Stimulated activated CD8-positive, alpha-beta memory T cell treated with anti-CD3 and anti-CD28 coated beads, Interleukin-15, amount 100 ng/mL, for 4 hours (primary cell): ENCODE measurements around the gene DDAH1.
"Not testable (repeated sequence)": the region's sequence is repeated elsewhere in the genome, so short reads cannot be mapped to it uniquely, and the experiment has no call there.

Experiments used
- DNase-seq, 2 donors: peaks; one replicate each; pipeline ENCODE4 v3.0.0-alpha.2; 2020; ENCODE audit warnings: low read depth in 2 of 2

The DDAH1 gene

GRCh38 chr1:85470130-85470529 is 5.2 kb upstream of the DDAH1 start:
- DNase-seq = not testable (repeated sequence)

GRCh38 chr1:85467929-85468540 is 3.1 kb upstream of the DDAH1 start:
- no peak for DNase-seq

DNA sequence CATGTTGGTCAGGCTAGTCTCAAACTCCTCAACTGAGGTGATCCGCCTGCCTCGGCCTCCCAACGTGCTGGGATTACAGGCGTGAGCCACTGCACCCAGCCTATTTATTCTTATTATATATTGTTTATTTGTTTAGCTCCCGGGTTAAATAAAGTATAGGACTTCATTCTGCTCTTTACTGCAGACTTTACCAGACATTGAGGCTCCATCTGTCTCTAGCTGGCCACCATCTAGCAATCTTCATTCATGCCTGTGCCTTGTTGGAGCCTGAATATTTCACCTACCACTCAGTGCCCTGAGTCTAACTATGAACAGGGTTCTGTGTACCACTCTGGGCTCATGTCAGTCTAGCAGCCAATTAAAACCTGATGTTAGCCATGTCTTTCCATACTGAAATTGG is 2.1 kb upstream of the DDAH1 start:
- DNase-seq = no peak

DNA sequence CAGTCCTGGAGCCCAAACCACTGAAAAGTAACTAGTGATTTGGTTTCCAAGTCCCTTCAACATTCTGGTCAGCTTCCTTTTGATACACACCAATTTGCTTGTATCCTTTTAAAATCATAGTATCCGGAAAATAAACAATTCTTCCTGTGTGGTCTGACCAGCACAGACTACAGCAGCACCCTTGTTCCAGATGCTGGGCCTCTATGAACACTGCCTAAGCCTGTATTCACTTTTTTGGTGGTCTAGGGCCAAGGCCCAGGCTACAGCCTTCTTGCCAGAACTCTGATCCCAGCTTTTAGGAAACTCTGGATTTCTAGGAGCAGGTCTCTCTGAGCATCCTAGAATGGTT is 801 bp upstream of the DDAH1 start:
- no peak for DNase-seq

- peak; percentile 1 for DNase-seq
These were observed 361 bp downstream of the DDAH1 start for GRCh38 chr1:85464497-85465098.

DNA sequence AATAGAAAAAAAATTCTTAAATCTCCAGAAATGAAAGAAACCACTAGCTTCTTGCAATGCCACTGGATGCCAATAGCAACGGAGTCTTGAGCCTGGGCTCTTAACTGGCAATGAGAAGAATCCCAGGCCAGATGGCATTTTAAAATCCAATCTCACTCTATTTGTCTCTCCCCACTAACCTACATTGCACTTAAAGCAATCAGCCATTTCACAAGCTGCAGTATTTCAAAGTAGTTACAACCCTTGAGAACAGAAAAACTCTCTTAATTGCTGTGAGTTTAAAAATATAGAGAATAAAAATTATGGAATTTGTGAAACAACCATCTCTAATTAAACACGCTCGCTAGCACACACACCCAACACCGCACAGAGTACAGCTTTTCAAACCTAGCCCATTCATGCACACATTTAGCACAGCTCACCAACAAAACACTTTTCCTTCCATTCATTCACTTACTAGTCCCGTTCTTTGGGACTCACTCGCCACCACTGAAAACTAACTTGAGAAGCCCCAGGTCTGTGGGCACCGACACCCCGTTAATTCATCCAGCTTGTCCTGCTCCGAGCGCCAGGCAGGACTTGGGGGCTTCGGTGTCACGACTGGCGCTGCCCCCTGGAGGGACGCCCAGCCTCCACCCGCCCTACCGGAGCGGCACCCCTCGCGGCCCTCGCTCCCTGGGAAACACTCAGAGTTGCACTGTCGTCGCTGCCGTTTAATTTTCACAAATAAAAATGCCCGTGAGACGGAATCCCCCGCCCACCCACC is 1.0 kb downstream of the DDAH1 start:
- no peak for DNase-seq

GRCh38 chr1:85462931-85463649 is 1.9 kb downstream of the DDAH1 start:
- DNase-seq = no peak

- no peak for DNase-seq
These were observed 3.6 kb downstream of the DDAH1 start for GRCh38 chr1:85461216-85461918.

DNA sequence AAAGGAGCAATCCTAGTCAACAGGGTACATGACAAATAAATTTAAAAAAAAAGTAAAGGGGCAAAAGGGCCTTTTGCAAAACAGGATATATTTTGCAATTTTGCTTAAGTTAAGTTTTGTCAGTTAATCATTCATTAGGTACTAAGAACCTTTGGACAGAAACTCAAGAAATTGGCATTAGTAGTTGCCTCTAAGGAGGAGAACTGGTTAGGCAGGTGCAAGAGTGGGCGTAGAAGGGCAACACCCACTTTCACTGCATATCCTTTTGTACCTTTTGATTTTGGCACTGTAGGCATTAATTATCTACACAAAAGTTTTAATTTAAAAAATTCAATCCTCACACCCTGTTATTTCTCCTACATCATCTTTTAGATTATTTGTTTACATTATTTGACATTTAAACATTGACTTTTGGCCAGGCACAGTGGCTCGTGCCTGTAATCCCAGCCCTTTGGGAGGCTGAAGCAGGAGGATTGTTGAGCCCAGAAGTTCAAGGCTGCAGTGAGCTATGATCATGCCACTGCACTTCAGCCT is 4.3 kb downstream of the DDAH1 start:
- no peak for DNase-seq

GRCh38 chr1:85459290-85459689 is 5.7 kb downstream of the DDAH1 start:
- DNase-seq = no peak

GRCh38 chr1:85454214-85454613 is 10.7 kb downstream of the DDAH1 start:
- DNase-seq = no peak

- no peak for DNase-seq
These were observed 11.2 kb downstream of the DDAH1 start for GRCh38 chr1:85453640-85454194.

DNA sequence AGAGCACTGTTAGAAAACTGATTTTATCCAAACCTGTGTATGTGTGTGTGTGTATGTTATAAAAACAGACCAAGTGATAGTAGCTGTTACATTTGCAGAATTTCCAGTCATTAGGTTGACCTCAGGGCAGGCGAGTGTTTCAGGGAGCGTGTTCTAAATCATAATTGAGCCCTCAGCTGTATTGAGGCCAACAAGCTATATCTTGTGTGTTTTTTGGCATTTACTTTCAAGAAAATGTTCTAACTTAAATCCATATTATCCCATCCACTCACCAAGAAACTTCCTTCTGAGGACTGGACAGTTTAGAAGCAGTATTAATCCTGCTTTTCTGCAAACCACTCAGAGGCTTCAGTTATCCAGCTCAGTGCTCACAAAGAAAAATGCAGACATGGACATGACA is 12.0 kb downstream of the DDAH1 start:
- DNase-seq = no peak

- DNase-seq = no peak
These were observed 13.6 kb downstream of the DDAH1 start for GRCh38 chr1:85451236-85451830.

DNA sequence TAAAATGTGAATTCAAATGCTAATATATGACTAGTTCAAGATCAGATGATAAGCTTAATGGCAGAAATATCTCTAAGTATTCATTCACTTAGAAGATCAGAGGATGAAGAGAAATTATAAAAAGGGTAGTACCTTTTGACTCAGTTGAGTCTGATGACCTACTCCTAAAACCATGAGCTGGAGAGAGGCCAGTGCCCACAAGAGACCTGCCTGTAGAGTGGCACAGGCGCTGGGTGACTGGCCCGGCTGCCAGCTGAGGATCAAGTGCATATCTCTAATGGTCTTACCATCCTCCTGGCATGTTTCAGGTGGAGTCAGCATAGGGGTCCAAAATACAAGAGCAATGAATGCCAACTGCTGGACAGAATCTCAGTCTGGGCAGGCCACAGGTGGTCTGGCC is 14.1 kb downstream of the DDAH1 start:
- no peak for DNase-seq

DNA sequence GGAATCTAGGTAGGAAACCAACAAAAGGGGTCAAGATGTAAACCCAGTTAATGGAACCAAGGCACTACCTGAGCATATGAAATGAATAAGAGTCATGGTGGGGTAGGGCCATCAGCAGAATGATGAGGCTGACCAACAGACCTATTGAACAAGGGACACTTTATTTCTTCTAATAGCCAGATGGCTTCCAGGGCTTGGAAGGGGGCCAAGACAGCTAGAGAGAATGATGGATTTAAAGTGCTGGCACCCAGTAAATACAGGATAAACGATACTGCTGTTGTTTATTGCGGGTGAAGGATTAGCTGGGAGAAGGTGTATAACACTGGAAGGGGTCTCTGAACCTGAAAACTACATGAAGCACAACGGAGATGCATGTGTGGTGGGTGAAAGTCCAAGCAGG is 15.6 kb downstream of the DDAH1 start:
- DNase-seq = no peak

- no peak for DNase-seq
These were observed 16.6 kb downstream of the DDAH1 start for GRCh38 chr1:85448358-85448757.

DNA sequence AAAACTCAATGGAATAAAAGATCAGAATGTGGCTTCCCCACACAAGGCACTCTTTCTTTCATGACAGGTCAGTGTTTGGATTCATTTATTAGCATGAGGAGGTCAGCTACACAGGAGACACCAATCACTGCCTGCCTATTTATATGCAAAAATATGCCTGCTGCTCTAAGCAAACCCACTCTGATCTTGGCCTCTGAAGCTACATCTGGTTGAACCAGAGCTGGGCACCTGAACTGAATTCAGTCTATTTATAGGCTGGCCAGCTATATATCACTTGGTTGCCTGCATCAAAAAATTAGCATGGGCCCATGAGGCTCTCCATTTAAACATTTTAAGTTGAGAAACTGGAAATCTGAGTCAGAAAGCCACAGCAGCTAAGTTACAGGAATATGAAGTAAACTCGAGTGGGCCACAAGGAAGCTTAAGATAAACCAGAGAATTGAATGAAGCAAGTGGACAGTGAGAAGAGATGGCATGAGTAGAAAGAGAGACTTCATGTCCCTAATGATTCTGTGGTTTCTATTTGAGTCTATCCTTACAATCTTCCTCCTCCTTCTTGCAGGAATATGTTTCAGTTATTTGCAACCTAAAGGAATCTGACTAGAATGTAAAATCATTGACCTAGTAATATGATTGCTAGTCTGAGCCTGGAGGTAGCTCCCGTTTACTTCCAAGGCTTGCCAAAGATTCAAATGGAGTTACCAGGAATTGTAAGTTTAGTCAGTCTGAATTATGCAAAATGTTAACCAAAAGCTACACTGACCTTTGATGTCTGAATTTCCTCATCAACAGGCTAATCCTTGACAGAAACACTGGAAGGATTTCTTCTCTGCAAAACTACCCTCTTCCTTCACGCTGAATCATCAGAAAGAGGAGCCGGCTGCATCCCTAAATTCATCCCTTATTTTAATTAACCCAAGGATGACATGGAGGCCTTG is 17.7 kb downstream of the DDAH1 start:
- DNase-seq = no peak

DNA sequence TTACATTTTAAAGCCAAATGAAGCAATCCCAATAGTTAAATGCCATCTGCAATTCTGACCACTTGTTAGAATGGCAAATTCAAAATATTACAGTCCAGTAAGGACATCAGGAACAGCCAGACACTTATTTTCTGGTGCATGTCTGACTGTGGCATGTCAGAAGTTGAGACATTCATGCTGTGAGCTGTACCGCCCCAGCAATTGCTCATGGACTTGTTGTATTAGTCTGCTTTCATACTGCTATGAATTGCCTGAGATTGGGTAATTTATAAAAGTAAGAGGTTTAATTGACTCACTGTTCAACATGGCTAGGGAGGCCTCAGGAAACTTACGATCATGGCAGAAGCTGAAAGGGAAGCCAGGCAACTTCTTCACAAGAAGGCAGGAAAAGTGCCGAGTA is 19.1 kb downstream of the DDAH1 start:
- DNase-seq = no peak

GRCh38 chr1:85444381-85444780 is 20.6 kb downstream of the DDAH1 start:
- no peak for DNase-seq
